ENCODE measurements around the gene CD34. TPM values are rescaled to one million over a fixed set of nuclear protein-coding genes. Genes with fewer than 3 reads are reported as not detected.
A peak's percentile ranks its signal among the peaks of the same experiment; 100 is the strongest.
"Not testable (repeated sequence)": the region's sequence is repeated elsewhere in the genome, so short reads cannot be mapped to it uniquely, and the experiment has no call there.

CD34 gene
- total and polyA plus RNA-seq, 2 donors = 42.5 to 83.2 TPM

DNA sequence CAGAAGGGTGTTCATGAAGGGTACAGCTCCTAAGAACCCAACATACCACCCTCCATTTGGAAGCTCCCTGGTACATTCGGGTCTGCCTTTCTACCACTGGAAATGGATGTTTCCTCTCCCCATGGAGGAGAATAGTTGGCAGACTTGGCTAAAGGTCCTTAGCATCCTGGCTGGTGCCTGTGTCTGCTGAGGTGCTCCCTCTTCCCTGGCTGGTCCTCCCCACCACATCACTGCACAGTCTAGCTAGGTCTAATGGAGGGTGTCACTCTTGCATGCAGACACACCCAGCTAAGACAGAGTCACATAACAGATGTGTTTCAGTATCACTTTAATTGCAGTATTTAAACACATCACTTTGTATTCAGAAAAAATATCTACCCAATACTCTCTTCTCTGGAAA lies 24.7 kb downstream of the CD34 start:
- Histone ChIP-seq H3K4me1 (ENCODE audit: insufficient read depth) (no peaks in the 10 kb centered on the region), H3K27ac (ENCODE audit: low read depth) (no peak overlapping the region), H3K4me3 (ENCODE audit: low read depth, low read length) (no peak overlapping the region), H3K36me3 (ENCODE audit: insufficient read depth) (no peaks in the 10 kb centered on the region)
- 76% methylated on average over 1 of the region's 1 CpG for WGBS
- no peak for DNase-seq (ENCODE audit: extremely low spot score)

DNA sequence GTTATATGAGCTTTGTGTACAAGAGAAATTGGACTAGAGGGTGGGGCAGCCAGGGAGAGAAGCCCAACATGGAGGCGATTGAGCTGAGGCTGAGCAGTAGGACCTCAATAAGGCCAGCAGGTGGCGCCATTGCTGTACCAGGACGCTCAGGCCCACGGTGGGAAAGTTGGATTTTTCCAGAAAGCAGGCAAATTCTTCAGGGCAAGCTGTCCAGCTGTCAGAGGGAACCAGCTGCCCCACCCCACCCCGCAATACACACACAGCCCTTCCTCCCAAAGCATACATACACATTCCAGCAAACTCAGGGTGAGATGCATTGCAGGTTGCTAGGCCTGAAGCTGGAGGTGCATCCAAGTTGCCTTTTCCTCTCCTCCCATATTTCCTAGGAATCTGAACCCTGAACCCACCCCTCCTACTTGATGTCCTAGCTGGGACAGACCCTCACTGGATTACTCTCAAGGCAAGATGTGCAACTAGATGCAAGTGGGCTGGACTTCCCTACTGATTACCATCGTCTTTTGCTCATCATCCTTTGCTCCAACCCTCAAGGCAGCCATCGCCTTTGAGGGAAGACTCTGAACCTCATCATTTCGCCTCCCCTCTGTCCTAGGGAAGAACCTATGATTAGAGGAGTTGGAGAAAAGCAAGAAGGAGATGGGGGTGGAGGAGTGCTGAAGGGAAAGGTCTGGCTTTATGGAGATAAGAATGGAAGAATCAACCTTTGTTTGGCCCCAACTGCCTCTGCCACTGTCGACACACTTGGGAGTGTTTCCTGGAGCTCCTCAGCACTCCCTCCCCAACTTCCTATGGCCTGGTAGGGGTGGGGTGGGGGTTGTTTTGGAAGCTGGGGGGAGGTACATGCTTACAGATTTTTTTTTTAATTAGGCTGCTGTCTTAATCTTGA lies 25.5 kb downstream of the CD34 start:
- no peaks in the 10 kb centered on the region for H3K4me1 ChIP-seq (ENCODE audit: insufficient read depth)
- H3K27ac ChIP-seq (ENCODE audit: low read depth) = no peak overlapping the region
- H3K4me3 ChIP-seq (ENCODE audit: low read depth, low read length) = no peak overlapping the region
- no peaks in the 10 kb centered on the region for H3K36me3 ChIP-seq (ENCODE audit: insufficient read depth)
- peak; percentile 56 for DNase-seq (ENCODE audit: extremely low spot score)
- WGBS = 29% methylated on average over 9 of the region's 9 CpGs

- no peak for DNase-seq (ENCODE audit: extremely low spot score)
- H3K4me1 ChIP-seq (ENCODE audit: insufficient read depth) = no peaks in the 10 kb centered on the region
- H3K27ac ChIP-seq (ENCODE audit: low read depth) = no peak overlapping the region
- no peak overlapping the region for H3K4me3 ChIP-seq (ENCODE audit: low read depth, low read length)
- WGBS = 82% methylated on average over 9 of the region's 9 CpGs
- no peaks in the 10 kb centered on the region for H3K36me3 ChIP-seq (ENCODE audit: insufficient read depth)
Measured at GRCh38 chr1:207884266-207885029, 26.5 kb downstream of the CD34 start.

DNA sequence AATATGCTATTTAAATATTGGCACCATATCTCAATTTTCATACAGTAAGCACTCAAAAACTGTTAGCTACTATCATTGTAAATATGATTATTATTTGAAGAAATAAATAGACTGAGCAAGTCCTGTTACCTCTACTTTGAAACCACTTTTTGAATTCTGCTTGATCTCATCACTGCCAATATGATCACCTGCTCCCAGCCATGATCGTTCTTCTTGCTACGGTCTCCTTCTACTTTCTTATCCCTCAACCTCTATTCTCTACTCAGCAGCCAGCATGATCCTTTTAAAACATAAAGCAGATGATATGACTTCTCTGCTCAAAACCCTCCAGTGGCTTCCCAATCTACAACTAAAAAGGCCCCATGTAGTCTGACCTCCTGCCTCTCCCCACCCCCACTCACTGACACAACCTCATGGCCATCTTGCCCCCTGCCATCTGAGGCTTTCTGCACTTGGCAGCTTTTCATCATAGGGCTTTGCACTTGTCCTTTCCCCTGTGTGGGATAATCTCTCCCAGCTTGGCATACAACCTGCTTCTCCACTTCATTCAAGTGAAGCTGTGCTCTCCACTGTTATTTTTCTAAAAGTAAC lies 27.2 kb downstream of the CD34 start:
- no peak overlapping the region for H3K4me3 ChIP-seq (ENCODE audit: low read depth, low read length)
- H3K4me1 ChIP-seq (ENCODE audit: insufficient read depth) = no peaks in the 10 kb centered on the region
- no peak for DNase-seq (ENCODE audit: extremely low spot score)
- H3K36me3 ChIP-seq (ENCODE audit: insufficient read depth) = no peaks in the 10 kb centered on the region
- WGBS = 89% methylated on average over 2 of the region's 2 CpGs
- no peak overlapping the region for H3K27ac ChIP-seq (ENCODE audit: low read depth)

GRCh38 chr1:207883104-207883651 lies 27.7 kb downstream of the CD34 start:
- Histone ChIP-seq H3K27ac (ENCODE audit: low read depth) (no peak overlapping the region), H3K36me3 (ENCODE audit: insufficient read depth) (no peaks in the 10 kb centered on the region), H3K4me3 (ENCODE audit: low read depth, low read length) (no peak overlapping the region), H3K4me1 (ENCODE audit: insufficient read depth) (no peaks in the 10 kb centered on the region)
- WGBS = 74% methylated on average over 5 of the region's 5 CpGs
- DNase-seq (ENCODE audit: extremely low spot score) = no peak

GRCh38 chr1:207882692-207883091 lies 28.2 kb downstream of the CD34 start:
- Histone ChIP-seq H3K4me1 (ENCODE audit: insufficient read depth) (no peaks in the 10 kb centered on the region), H3K4me3 (ENCODE audit: low read depth, low read length) (no peak overlapping the region), H3K36me3 (ENCODE audit: insufficient read depth) (no peaks in the 10 kb centered on the region), H3K27ac (ENCODE audit: low read depth) (no peak overlapping the region)
- no peak for DNase-seq (ENCODE audit: extremely low spot score)
- 45% methylated on average over 3 of the region's 3 CpGs for WGBS

- 95% methylated on average over 1 of the region's 1 CpG for WGBS
- H3K27ac ChIP-seq (ENCODE audit: low read depth) = no peak overlapping the region
- H3K4me3 ChIP-seq (ENCODE audit: low read depth, low read length) = no peak overlapping the region
Measured at GRCh38 chr1:207878939-207879338, 32.0 kb downstream of the CD34 start.

GRCh38 chr1:207877914-207878313 lies 33.0 kb downstream of the CD34 start:
- DNase-seq (ENCODE audit: extremely low spot score); H3K36me3 ChIP-seq (ENCODE audit: insufficient read depth); H3K4me3 ChIP-seq (ENCODE audit: low read depth, low read length); H3K27ac ChIP-seq (ENCODE audit: low read depth); H3K4me1 ChIP-seq (ENCODE audit: insufficient read depth): not testable (repeated sequence)
- WGBS = 85% methylated on average over 3 of the region's 5 CpGs

More at GRCh38 chr1:207878939-207879338, 32.0 kb downstream of the CD34 start:
- DNase-seq (ENCODE audit: extremely low spot score) = no peak
- H3K36me3 ChIP-seq (ENCODE audit: insufficient read depth) = no peaks in the 10 kb centered on the region
- no peaks in the 10 kb centered on the region for H3K4me1 ChIP-seq (ENCODE audit: insufficient read depth)

GRCh38 chr1:207876131-207876530 lies 34.8 kb downstream of the CD34 start:
- Histone ChIP-seq H3K27ac (ENCODE audit: low read depth) (no peak overlapping the region), H3K4me3 (ENCODE audit: low read depth, low read length) (no peak overlapping the region), H3K4me1 (ENCODE audit: insufficient read depth) (no peaks in the 10 kb centered on the region), H3K36me3 (ENCODE audit: insufficient read depth) (no peaks in the 10 kb centered on the region)
- WGBS = 52% methylated on average over 4 of the region's 4 CpGs
- no peak for DNase-seq (ENCODE audit: extremely low spot score)

GRCh38 chr1:207875532-207875931 lies 35.4 kb downstream of the CD34 start:
- Histone ChIP-seq H3K4me3 (ENCODE audit: low read depth, low read length) (no peak overlapping the region), H3K27ac (ENCODE audit: low read depth) (no peak overlapping the region), H3K36me3 (ENCODE audit: insufficient read depth) (no peaks in the 10 kb centered on the region), H3K4me1 (ENCODE audit: insufficient read depth) (no peaks in the 10 kb centered on the region)
- WGBS = 68% methylated on average over 4 of the region's 4 CpGs
- DNase-seq (ENCODE audit: extremely low spot score) = no peak

- 35% methylated on average over 8 of the region's 8 CpGs for WGBS
- H3K4me1 ChIP-seq (ENCODE audit: insufficient read depth) = no peaks in the 10 kb centered on the region
- H3K4me3 ChIP-seq (ENCODE audit: low read depth, low read length) = no peak overlapping the region
- H3K27ac ChIP-seq (ENCODE audit: low read depth) = no peak overlapping the region
- H3K36me3 ChIP-seq (ENCODE audit: insufficient read depth) = no peaks in the 10 kb centered on the region
- no peak for DNase-seq (ENCODE audit: extremely low spot score)
Measured at GRCh38 chr1:207873055-207873890, 37.7 kb downstream of the CD34 start.

DNA sequence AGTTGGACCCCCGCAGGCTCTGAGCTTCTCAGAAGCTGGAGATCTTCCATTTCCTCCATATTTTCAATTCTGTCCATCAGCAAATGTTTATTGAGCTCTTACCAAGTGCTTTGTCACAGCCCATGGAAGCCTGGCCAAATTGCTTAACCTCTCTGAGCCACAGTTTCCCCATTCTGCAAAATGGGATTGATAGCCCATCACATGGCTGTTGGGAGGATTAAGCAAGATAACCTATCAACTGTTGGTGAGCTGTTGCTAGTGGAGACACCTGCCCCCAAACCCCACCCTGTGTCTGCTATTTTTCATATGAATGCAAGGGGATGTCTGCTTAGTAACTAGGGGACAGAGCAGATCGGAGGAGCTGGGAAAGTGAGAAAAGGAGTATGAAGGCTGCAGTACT lies 38.3 kb downstream of the CD34 start:
- no peak for DNase-seq (ENCODE audit: extremely low spot score)
- WGBS = 94% methylated on average over 2 of the region's 2 CpGs
- Histone ChIP-seq H3K4me3 (ENCODE audit: low read depth, low read length) (no peak overlapping the region), H3K27ac (ENCODE audit: low read depth) (no peak overlapping the region), H3K4me1 (ENCODE audit: insufficient read depth) (no peaks in the 10 kb centered on the region), H3K36me3 (ENCODE audit: insufficient read depth) (no peaks in the 10 kb centered on the region)

GRCh38 chr1:207871117-207871649 lies 39.7 kb downstream of the CD34 start:
- no peak for DNase-seq (ENCODE audit: extremely low spot score)
- Histone ChIP-seq H3K36me3 (ENCODE audit: insufficient read depth) (no peaks in the 10 kb centered on the region), H3K4me3 (ENCODE audit: low read depth, low read length) (no peak overlapping the region), H3K4me1 (ENCODE audit: insufficient read depth) (no peaks in the 10 kb centered on the region), H3K27ac (ENCODE audit: low read depth) (no peak overlapping the region)
- WGBS = 91% methylated on average over 6 of the region's 6 CpGs

Data from urinary bladder (tissue), 4 donors.